Heart left ventricle (tissue), 11 donors: ENCODE measurements around the gene CALR3. TPM values are rescaled to one million over a fixed set of nuclear protein-coding genes. Genes with fewer than 3 reads are reported as not detected.

Source experiments
- polyA plus RNA-seq, 2 donors: library from polyadenylated mRNA; stranded (reverse); fragments of 200-250 nt; gene quantifications; one replicate each; pipeline ENCODE4 v1.2.3, GENCODE V29; 2013
- total RNA-seq, 9 donors: library from RNA; depleted of rRNA in 2 of 9; stranded (reverse); fragments of >200 nt in 2 of 9; fragmentation: NEBNext Ultra II Directional in 3 of 9; extraction: Animal tissue kit (Norgen Biotek cat#: 25700) in 3 of 9; gene quantifications; one replicate each; pipeline versions ENCODE4 v1.1.0 to v1.2.4, GENCODE V29; 2016 to 2023
- donor health status: ischemic (EF 13 %, LVEDD 7.1; RV severe dilation, severe dysfunction).
- donor health status: healthy with polysubstance abuse.
- donor health status: DM: no; HTN: yes; CAD: no.
- donor health status: DM: no; HTN: no; CAD: no.
- donor health status: ischemic (EF 25% LVEDD 5.7; RV mildly dilated, moderate dysfunction).
- donor health status: healthy.
- donor health status: DM: yes; HTN: yes; CAD: no.
- donor health status: PGD.
- donor health status: nonischemic (EF 23%, LVEDD 6.1; RV moderate dilation, normal function).

Gene CALR3
- total and polyA plus RNA-seq, 11 donors, result not detected

Other genes starting within 250 kb of the CALR3 start
- gene KLF2, start 171.3 kb downstream of the CALR3 start, total RNA-seq, result 10 to 100 TPM; 28.0 to 87.2 (median 45.0) TPM
- gene KLF2, start 171.3 kb downstream of the CALR3 start, polyA plus RNA-seq, result 10 to 100 TPM; 14.4 to 24.2 TPM
- 10 to 100 TPM; 24.5 to 70.1 (median 55.7) TPM for gene EPS15L1, start 24.2 kb downstream of the CALR3 start, total RNA-seq
- gene EPS15L1, start 24.2 kb downstream of the CALR3 start, polyA plus RNA-seq, result 10 to 100 TPM; 50.0 to 56.9 TPM
- 1 to 10 TPM; 1.6 to 4.8 (median 3.3) TPM for gene C19orf44, start 227 bp upstream of the CALR3 start, total RNA-seq
- 1 to 10 TPM; 1.9 to 4.8 TPM for gene C19orf44, start 227 bp upstream of the CALR3 start, polyA plus RNA-seq
- gene CHERP, start 46.3 kb upstream of the CALR3 start, total RNA-seq, result 10 to 100 TPM in 7 of 9 donors, 1 to 10 TPM in 2; 5.7 to 24.6 (median 17.0) TPM
- 10 to 100 TPM; 11.6 to 15.5 TPM for gene CHERP, start 46.3 kb upstream of the CALR3 start, polyA plus RNA-seq
- gene SLC35E1, start 76.2 kb upstream of the CALR3 start, total RNA-seq, result 10 to 100 TPM; 20.4 to 44.0 (median 24.0) TPM
- 10 to 100 TPM; 21.2 to 33.9 TPM for gene SLC35E1, start 76.2 kb upstream of the CALR3 start, polyA plus RNA-seq
- 1 to 10 TPM; 3.6 to 7.5 (median 4.6) TPM for gene MED26, start 132.0 kb upstream of the CALR3 start, total RNA-seq
- gene MED26, start 132.0 kb upstream of the CALR3 start, polyA plus RNA-seq, result 1 to 10 TPM; 4.3 to 5.6 TPM
- gene SMIM7, start 164.0 kb upstream of the CALR3 start, total RNA-seq, result 10 to 100 TPM; 27.1 to 52.6 (median 45.2) TPM
- gene SMIM7, start 164.0 kb upstream of the CALR3 start, polyA plus RNA-seq, result 10 to 100 TPM; 44.6 to 73.1 TPM
- gene TMEM38A, start 165.0 kb upstream of the CALR3 start, total RNA-seq, result 10 to 100 TPM; 13.7 to 37.3 (median 27.2) TPM
- gene TMEM38A, start 165.0 kb upstream of the CALR3 start, polyA plus RNA-seq, result 10 to 100 TPM; 26.6 to 47.4 TPM
- under 1 TPM in 2 of 9 donors, not detected in 7; 0.04 to 0.05 TPM for gene NWD1, start 223.7 kb upstream of the CALR3 start, total RNA-seq
- under 1 TPM; 0.03 to 0.04 TPM for gene NWD1, start 223.7 kb upstream of the CALR3 start, polyA plus RNA-seq